HFFc6 (cell line): Measurements from ENCODE around the gene RASD1. TPM values are rescaled to one million over a fixed set of nuclear protein-coding genes. Genes with fewer than 3 reads are reported as not detected.
A peak's percentile ranks its signal among the peaks of the same experiment; 100 is the strongest.

Experiments used
- DNase-seq: peaks from one replicate; pipeline ENCODE4 v3.0.0-alpha.2; 2018
- H3K27ac Mint-ChIP-seq: 2 replicates; pipeline ENCODE4 v1.8.0; 2020; ENCODE audit warnings: mild to moderate bottlenecking, mixed read lengths
- H3K27me3 Mint-ChIP-seq: 2 replicates; pipeline ENCODE4 v1.8.0; 2021; ENCODE audit warnings: mild to moderate bottlenecking, moderate library complexity, mixed read lengths; ENCODE audit not compliant: insufficient read depth
- H3K36me3 Mint-ChIP-seq: 2 replicates; pipeline ENCODE4 v1.8.0; 2021; ENCODE audit warnings: low read depth, mixed read lengths
- H3K4me1 Mint-ChIP-seq: 2 replicates; pipeline ENCODE4 v1.8.0; 2020; ENCODE audit warnings: low read depth, mixed read lengths
- H3K4me3 Mint-ChIP-seq: 2 replicates; pipeline ENCODE4 v1.8.0; 2020; ENCODE audit warnings: mild to moderate bottlenecking, moderate library complexity, mixed read lengths
- H3K9me3 Mint-ChIP-seq: 2 replicates; pipeline ENCODE4 v1.8.0; 2020; ENCODE audit warnings: mild to moderate bottlenecking, mixed read lengths
- CTCF ChIP-seq: fragments of 200-600 bp; sonication (generic); IDR thresholded peaks from 2 replicates; pipeline ENCODE4 v1.5.0; 2021; ENCODE audit warnings: antibody characterized with exemption, mild to moderate bottlenecking
- total RNA-seq, 6 experiments: library from RNA; stranded (reverse); fragmentation: NEBNext Ultra II Directional; extraction: Animal tissue kit (Norgen Biotek cat#: 25700); gene quantifications; 2 replicates in 1 of 6; 3 replicates in 5 of 6; pipeline ENCODE4 v1.2.3, GENCODE V29; 2021

Gene RASD1
- total RNA-seq, 6 experiments from 2014 or later = 0.17 to 1.1 (median 0.43) TPM

GRCh38 chr17:17499402-17500145 lies 3.4 kb upstream of the RASD1 start:
- no peak overlapping the region for H3K27ac Mint-ChIP-seq
- no peak overlapping the region for H3K4me3 Mint-ChIP-seq
- H3K4me1 Mint-ChIP-seq = peaks cover 12% of the 10 kb centered on the region
- H3K27me3 Mint-ChIP-seq = peaks cover 18% of the 10 kb centered on the region
- DNase-seq = no peak
- H3K9me3 Mint-ChIP-seq = no peaks in the 10 kb centered on the region
- no peak for TF ChIP-seq CTCF
- H3K36me3 Mint-ChIP-seq = no peaks in the 10 kb centered on the region

GRCh38 chr17:17498606-17499301 lies 2.6 kb upstream of the RASD1 start:
- peaks cover 12% of the 10 kb centered on the region for H3K4me1 Mint-ChIP-seq
- no peak for TF ChIP-seq CTCF
- H3K27me3 Mint-ChIP-seq = peaks cover 15% of the 10 kb centered on the region
- H3K27ac Mint-ChIP-seq = no peak overlapping the region
- no peak for DNase-seq
- H3K4me3 Mint-ChIP-seq = no peak overlapping the region
- no peaks in the 10 kb centered on the region for H3K9me3 Mint-ChIP-seq
- no peaks in the 10 kb centered on the region for H3K36me3 Mint-ChIP-seq

- Mint-ChIP-seq H3K4me1 (peaks cover 12% of the 10 kb centered on the region), H3K9me3 (no peaks in the 10 kb centered on the region), H3K27ac (no peak overlapping the region), H3K4me3 (no peak overlapping the region), H3K27me3 (peaks cover 14% of the 10 kb centered on the region), H3K36me3 (no peaks in the 10 kb centered on the region)
- DNase-seq = no peak
- TF ChIP-seq CTCF = no peak
Measured at GRCh38 chr17:17497845-17498520, 1.8 kb upstream of the RASD1 start.

- Mint-ChIP-seq H3K9me3 (no peaks in the 10 kb centered on the region), H3K27ac (0 out of 2 replicates have a peak overlapping the region, but pooled peaks have one; percentile 27), H3K36me3 (no peaks in the 10 kb centered on the region), H3K27me3 (peaks cover 14% of the 10 kb centered on the region), H3K4me3 (peak overlapping the region; percentile 49; the same call in 1 of the 2 replicates), H3K4me1 (peaks cover 12% of the 10 kb centered on the region)
- no peak; the same call in none of the 2 replicates for TF ChIP-seq CTCF
- DNase-seq = no peak
Measured at GRCh38 chr17:17497065-17497844, 1.1 kb upstream of the RASD1 start.

GRCh38 chr17:17495536-17496188 lies 533 bp downstream of the RASD1 start:
- Mint-ChIP-seq H3K4me3 (peak overlapping the region; percentile 76), H3K36me3 (no peaks in the 10 kb centered on the region), H3K9me3 (no peaks in the 10 kb centered on the region), H3K27ac (peak overlapping the region; percentile 21), H3K4me1 (peaks cover 12% of the 10 kb centered on the region), H3K27me3 (peaks cover 11% of the 10 kb centered on the region)
- DNase-seq = no peak
- no peak; the same call in 1 of the 2 replicates for TF ChIP-seq CTCF
